Right lobe of liver (tissue), 6 donors: ENCODE data around the gene PRICKLE4. TPM values are rescaled to one million over a fixed set of nuclear protein-coding genes. Genes with fewer than 3 reads are reported as not detected.

Experiments
- ATAC-seq, 4 donors: fragments of 200-7000 bp; cut with Tn5 transposase; one replicate each; pipeline ENCODE4 v1.9.1; 2020; ENCODE audit warnings: mild to moderate bottlenecking in 4 of 4, moderate library complexity in 4 of 4
- DNase-seq, 3 donors: peaks; one replicate each; pipeline ENCODE4 v3.0.0-alpha.2; 2020
- H3K27ac ChIP-seq, 3 donors: fragments of 200-600 bp; one replicate each; pipeline ENCODE4 v1.8.0; 2022
- H3K27me3 ChIP-seq, 2 donors: fragments of 200-600 bp; one replicate each; pipeline ENCODE4 v1.8.0; 2022
- H3K36me3 ChIP-seq, 4 donors: fragments of 200-600 bp; sonication (generic) in 1 of 4; one replicate each; pipeline versions ENCODE4 v1.5.1 to v1.8.0; 2017 to 2022; ENCODE audit warnings: control low read depth in 1 of 4
- H3K4me1 ChIP-seq, 4 donors: fragments of 200-600 bp; sonication (generic) in 1 of 4; one replicate each; pipeline versions ENCODE4 v1.5.1 to v1.8.0; 2017 to 2022; ENCODE audit warnings: control low read depth in 1 of 4
- H3K4me3 ChIP-seq, 3 donors: fragments of 200-600 bp; one replicate each; pipeline ENCODE4 v1.8.0; 2022
- H3K9me3 ChIP-seq, 4 donors: fragments of 200-600 bp; sonication (generic) in 1 of 4; one replicate each; pipeline versions ENCODE4 v1.5.1 to v1.8.0; 2017 to 2022; ENCODE audit warnings: control low read depth in 1 of 4
- POLR2A ChIP-seq: fragments of 450-650 bp; IDR thresholded peaks from one replicate; pipeline ENCODE4 v1.6.1; 2017; ENCODE audit warnings: antibody characterized with exemption, mild to moderate bottlenecking
- WGBS: methylation state at CpG from one replicate; pipeline ENCODE4 v1.1.6; 2018; ENCODE audit warnings: low coverage, low lambda C conversion rate; ENCODE audit not compliant: insufficient coverage; ENCODE audit errors: missing lambda C conversion rate; 5-methylcytosine and 5-hydroxymethylcytosine counted together
- intact Hi-C, 2 donors: fragments of 100-400 bp; cut with DNase I; formaldehyde crosslinking; loops; one replicate each; pipeline versions ENCODE4 v1.11.2 to v1.14.1; 2022
- total RNA-seq, 6 experiments: library from RNA; depleted of rRNA in 2 of 6; stranded (reverse); fragments of >200 nt in 2 of 6; fragmentation: NEBNext Ultra II Directional in 3 of 6; extraction: Animal tissue kit (Norgen Biotek cat#: 25700) in 3 of 6; gene quantifications; one replicate each; pipeline versions ENCODE4 v1.1.0 to v1.2.4, GENCODE V29; 2016 to 2023
- TF ChIP-seq, protein P1 (sequence below), 4 donors: fragments of 200-600 bp in 3 of 4; fragments of 450-650 bp in 1 of 4; IDR thresholded peaks; one replicate each; pipeline versions ENCODE4 v1.5.1 to v1.8.0; 2016 to 2022; ENCODE audit warnings: antibody characterized with exemption in 4 of 4, mild to moderate bottlenecking in 2 of 4
- donor health status: DM: no; HTN: yes; CAD: no.
- donor health status: DM: no; HTN: no; CAD: no.
- donor health status: DM: no; HTN: no; CAD: no.
- donor health status: DM: no; HTN: yes; CAD: no.
- donor health status: DM: no; HTN: yes; CAD: no.

PRICKLE4 gene
- total RNA-seq, 6 experiments from 2014 or later, result 1.3 to 3.1 (median 2.7) TPM; not detected in 1

DNA sequence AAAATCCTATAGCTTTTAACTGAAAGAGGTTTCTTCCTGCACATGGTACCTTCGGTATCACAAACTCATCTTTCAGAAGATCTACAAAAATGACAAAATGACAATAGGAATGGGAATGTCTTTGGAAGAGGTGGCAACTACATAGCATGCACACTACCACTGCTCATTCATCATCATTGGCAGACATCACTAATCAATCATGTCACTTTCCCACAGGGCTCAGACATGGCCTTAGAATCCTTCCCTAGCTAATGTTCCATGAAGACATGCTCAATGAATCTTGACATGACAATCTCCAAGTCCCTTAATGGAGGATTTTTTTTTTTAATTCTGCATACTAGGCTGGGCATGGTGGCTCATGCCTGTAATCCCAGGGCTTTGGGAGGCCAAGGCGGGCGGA lies 30.2 kb upstream of the PRICKLE4 start:
- no peaks in the 10 kb centered on the region for H3K4me1 ChIP-seq
- no peak for DNase-seq
- intact Hi-C loops, result no loop called here
- H3K9me3 ChIP-seq, result no peaks in the 10 kb centered on the region
- ATAC-seq, result no peak
- H3K27me3 ChIP-seq, result no peaks in the 10 kb centered on the region
- H3K4me3 ChIP-seq, result no peak overlapping the region
- H3K27ac ChIP-seq, result no peak overlapping the region
- TF ChIP-seq POLR2A, result no peak
- TF ChIP-seq, protein P1, sequence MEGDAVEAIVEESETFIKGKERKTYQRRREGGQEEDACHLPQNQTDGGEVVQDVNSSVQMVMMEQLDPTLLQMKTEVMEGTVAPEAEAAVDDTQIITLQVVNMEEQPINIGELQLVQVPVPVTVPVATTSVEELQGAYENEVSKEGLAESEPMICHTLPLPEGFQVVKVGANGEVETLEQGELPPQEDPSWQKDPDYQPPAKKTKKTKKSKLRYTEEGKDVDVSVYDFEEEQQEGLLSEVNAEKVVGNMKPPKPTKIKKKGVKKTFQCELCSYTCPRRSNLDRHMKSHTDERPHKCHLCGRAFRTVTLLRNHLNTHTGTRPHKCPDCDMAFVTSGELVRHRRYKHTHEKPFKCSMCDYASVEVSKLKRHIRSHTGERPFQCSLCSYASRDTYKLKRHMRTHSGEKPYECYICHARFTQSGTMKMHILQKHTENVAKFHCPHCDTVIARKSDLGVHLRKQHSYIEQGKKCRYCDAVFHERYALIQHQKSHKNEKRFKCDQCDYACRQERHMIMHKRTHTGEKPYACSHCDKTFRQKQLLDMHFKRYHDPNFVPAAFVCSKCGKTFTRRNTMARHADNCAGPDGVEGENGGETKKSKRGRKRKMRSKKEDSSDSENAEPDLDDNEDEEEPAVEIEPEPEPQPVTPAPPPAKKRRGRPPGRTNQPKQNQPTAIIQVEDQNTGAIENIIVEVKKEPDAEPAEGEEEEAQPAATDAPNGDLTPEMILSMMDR (IDR thresholded peaks at IDR 0.05), result no peak
- WGBS, result 95% methylated on average over 3 of the region's 3 CpGs
- H3K36me3 ChIP-seq, result no peaks in the 10 kb centered on the region

DNA sequence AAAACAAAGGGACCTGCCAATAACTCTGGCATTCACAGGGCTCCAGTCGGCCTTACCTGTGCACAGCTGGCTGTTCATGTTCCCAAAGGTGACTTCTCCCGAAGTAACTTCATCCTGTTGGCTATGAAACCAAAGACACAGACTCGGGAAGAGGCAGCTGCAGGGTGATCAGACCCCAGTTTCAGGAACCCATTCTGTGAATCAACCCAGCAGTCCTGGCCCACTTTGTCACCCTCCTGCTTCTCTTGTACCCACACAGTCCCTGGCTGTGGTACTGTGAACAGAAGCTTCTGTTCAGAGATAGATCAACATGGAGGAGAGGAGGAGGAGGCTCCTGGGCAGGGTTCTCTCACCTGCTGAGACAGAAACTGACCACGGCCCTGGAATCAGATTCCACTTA lies 24.7 kb upstream of the PRICKLE4 start:
- ATAC-seq, result no peak
- Histone ChIP-seq H3K27me3 (no peaks in the 10 kb centered on the region), H3K27ac (no peak overlapping the region), H3K4me1 (no peaks in the 10 kb centered on the region), H3K36me3 (no peaks in the 10 kb centered on the region), H3K9me3 (no peaks in the 10 kb centered on the region), H3K4me3 (no peak overlapping the region)
- no peak for DNase-seq
- 59% methylated on average over 3 of the region's 4 CpGs for WGBS
- TF ChIP-seq POLR2A, result no peak
- TF ChIP-seq, protein P1 (IDR thresholded peaks at IDR 0.05), result no peak
- intact Hi-C loops, result no loop called here

DNA sequence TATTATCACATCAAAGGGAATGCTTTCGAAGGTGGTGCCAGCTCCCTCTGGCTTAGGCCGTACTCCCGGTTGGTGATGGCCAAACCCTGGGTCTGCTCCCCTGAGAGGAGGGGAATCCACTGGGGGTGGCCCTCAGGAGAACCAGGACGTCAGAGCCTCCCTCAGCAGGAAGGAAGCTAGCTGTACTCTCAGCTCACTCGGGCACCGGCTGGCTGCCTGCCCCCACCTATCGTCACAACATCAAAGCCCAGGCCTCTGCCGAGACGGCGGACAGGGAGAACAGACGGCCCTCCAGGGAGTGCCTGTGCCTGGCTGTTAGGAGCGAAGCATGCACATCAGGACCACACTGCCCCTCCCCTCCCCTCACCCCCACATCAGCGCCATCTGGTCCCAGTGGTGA lies 24.2 kb upstream of the PRICKLE4 start:
- intact Hi-C loops, result no loop called here
- no peaks in the 10 kb centered on the region for H3K27me3 ChIP-seq
- ATAC-seq (peak in 1 of 4 donors; percentile 15), DNase-seq (no peak)
- no peak overlapping the region for H3K4me3 ChIP-seq
- H3K36me3 ChIP-seq, result no peaks in the 10 kb centered on the region
- H3K4me1 ChIP-seq, result no peaks in the 10 kb centered on the region
- no peaks in the 10 kb centered on the region for H3K9me3 ChIP-seq
- TF ChIP-seq, protein P1 (IDR thresholded peaks at IDR 0.05), result no peak
- no peak for TF ChIP-seq POLR2A
- H3K27ac ChIP-seq, result no peak overlapping the region
- no CpG with 5 or more reads among the region's 13 CpGs for WGBS

DNA sequence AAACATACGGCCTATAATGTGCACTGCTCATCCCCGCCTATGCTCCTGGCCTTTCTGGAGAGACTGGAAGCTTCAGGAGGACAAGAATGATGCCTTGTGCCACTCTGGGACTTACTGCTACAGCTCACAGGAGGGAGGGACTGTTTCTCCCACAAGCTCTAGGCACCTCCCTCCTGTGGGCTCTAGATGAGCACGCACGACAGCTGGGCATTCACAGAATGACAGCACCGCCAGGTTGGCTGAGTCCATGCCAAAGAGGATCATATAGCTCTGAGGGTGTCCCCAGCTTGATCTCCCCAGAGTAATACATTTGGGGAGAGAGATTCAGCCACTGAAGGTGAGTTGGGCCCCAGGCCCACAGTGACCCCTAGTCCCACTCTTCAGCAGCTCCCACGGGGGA lies 23.3 kb upstream of the PRICKLE4 start:
- WGBS, result 83% methylated on average over 1 of the region's 6 CpGs
- H3K4me1 ChIP-seq, result no peaks in the 10 kb centered on the region
- no peak overlapping the region for H3K27ac ChIP-seq
- no peak for TF ChIP-seq POLR2A
- TF ChIP-seq, protein P1 (IDR thresholded peaks at IDR 0.05), result no peak
- no peak overlapping the region for H3K4me3 ChIP-seq
- H3K27me3 ChIP-seq, result no peaks in the 10 kb centered on the region
- no peaks in the 10 kb centered on the region for H3K36me3 ChIP-seq
- DNase-seq, result no peak
- no peaks in the 10 kb centered on the region for H3K9me3 ChIP-seq
- ATAC-seq, result no peak
- intact Hi-C loops, result no loop called here
